NCI-H748 treated with DMSO at 0.1 percent for 48 hours (cell line): ENCODE measurements around the gene IGSF11.
"Not testable (repeated sequence)": the region's sequence is repeated elsewhere in the genome, so short reads cannot be mapped to it uniquely, and the experiment has no call there.

Source experiments
- DNase-seq: peaks from one replicate; lab custom pipeline; 2025; lab: John Stamatoyannopoulos, UW

The IGSF11 gene

GRCh38 chr3:118988198-118989130, 46.2 kb downstream of the IGSF11 start:
- DNase-seq = no peak

DNA sequence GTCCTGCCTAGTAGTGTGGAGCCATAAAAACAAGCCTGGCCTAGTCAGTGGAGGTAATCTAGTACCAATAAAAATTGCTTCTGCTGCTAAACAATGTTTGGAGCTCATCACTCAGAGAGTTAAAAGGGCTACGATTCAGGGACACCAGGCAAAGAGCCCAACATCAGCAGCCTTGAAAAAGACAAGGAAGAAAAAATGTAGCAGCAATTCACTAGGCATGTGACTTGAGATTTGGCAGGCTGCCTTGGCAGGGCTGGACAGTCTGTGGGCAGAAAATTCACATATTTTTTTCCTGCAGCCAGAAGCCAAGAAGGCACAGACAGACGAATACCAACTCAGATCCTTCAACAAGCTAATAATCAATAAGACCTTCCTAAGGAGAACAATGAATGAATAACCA, 47.2 kb downstream of the IGSF11 start:
- DNase-seq = no peak

- DNase-seq = no peak
Observed at GRCh38 chr3:118986734-118987133, 47.9 kb downstream of the IGSF11 start.

- no peak for DNase-seq
Observed at GRCh38 chr3:118984699-118985098, 49.9 kb downstream of the IGSF11 start.

DNA sequence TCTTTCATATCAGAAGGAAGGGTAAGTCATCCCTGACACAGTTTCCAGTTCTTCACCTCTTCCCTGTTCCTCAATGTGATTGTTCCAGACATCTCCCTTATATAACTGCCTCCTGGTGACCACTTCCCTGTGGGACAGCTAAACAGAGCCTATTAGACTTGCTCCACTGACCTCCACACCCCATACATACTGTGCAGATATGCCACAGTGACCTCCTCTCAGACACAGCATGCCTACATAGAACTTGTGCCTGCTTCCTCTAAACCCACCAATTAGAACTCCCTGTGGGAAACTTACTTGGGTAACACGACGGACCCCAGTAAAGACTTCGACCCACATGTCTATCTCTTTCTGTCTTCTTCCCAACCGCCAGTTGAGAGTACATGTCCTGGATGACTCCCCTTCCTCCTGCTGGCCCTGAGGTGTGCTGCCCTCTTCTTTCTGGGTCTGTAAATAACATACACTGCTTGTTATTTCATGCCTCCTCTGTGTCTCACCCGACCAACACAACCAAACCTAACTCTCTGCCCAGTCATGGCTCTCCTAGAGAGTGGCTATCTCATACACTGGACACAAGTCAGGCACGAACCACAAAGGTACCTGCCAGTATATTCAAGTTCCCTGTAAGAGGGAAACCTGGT, 53.0 kb downstream of the IGSF11 start:
- DNase-seq = no peak

DNA sequence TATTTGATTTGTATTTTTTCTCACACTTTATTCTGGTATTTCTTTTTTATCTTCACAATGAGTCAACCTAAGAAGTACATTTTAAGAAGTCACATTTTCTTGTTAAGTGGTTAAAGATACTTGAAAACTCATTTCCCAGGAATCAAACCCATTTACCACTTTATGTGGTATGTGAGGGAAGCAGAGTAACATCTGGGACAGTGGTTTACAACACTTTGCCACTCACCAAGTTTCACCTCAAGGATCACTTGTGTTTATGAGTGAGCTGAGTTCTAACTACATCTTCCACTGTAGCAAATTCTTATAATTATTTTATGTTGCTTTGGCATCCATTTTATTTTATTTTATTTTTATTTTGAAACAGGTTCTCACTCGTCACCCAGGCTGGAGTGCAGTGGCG, 53.8 kb downstream of the IGSF11 start:
- no peak for DNase-seq

DNA sequence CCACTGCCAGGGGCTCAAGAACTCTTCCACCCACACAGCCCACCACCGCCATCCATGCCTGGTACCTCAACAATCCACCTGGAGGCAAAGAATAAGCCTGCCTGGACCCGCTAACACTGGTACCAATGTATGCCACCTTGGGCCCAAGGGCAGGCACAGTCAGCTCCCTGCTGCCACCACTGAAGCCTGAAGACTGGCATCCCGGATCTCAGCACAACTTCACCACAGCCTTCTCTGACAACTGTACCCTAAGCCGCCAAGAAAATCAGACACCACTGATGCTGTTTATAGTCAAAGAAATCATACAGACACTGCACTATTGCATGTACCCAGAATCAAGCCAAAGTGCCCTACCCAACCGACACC, 56.3 kb downstream of the IGSF11 start:
- DNase-seq = no peak

GRCh38 chr3:118977671-118978392, 56.8 kb downstream of the IGSF11 start:
- no peak for DNase-seq

DNA sequence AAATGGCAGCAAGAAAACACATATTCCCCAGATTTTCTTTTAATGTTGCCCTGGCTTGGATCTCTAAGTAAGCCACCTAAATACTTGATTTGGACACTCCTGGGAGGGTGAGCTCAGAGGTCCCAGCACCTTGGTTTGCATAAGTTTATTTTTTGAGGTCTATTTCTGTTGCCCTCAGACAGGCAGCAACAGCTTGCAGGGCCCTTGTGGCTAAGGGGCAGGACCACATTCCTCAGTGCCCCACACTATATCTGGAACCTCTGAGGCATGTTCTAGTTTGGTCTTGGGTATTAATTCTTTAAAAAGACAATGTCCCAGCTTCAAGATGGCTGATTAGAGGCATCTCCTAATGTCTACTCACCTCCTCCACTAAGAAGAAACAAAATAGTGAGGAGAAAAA, 57.5 kb downstream of the IGSF11 start:
- no peak for DNase-seq

DNA sequence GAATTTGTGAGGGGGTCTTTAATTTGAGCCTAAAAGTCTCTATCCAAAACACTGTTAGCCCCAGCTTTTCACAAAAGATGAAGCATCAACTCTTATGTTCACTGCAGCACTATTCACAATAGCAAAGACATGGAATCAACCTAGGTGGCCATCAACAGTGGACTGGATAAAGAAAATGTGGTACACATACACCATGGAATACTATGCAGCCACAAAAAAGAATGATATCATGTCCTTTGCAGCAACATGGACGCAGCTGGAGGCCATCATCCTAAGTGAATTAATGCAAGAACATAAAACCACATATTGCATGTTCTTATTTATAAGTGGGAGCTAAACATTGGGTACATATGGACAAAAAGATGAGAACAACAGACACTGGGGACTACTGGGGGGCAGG, 59.2 kb downstream of the IGSF11 start:
- not testable (repeated sequence) for DNase-seq

- DNase-seq = no peak
Observed at GRCh38 chr3:118974356-118975097, 60.1 kb downstream of the IGSF11 start.

DNA sequence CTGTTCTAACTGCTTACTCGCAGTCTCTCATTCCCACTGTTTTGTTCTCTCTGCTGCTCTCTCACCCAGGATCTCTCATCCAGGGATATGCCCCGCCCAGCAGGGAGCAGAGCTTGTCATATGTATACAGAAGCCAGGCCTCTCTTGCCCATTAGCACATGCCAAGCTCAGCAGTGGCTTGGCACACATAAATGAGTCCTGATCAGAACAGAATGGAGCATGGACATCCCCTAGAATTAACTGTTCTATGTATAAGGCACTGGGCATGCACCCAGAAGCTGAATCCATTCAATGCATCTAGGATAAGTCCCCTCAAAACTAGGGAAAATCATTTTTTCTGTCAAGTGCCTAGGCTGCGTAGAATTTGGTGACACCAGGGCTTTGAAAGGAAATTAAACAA, 61.6 kb downstream of the IGSF11 start:
- no peak for DNase-seq

DNA sequence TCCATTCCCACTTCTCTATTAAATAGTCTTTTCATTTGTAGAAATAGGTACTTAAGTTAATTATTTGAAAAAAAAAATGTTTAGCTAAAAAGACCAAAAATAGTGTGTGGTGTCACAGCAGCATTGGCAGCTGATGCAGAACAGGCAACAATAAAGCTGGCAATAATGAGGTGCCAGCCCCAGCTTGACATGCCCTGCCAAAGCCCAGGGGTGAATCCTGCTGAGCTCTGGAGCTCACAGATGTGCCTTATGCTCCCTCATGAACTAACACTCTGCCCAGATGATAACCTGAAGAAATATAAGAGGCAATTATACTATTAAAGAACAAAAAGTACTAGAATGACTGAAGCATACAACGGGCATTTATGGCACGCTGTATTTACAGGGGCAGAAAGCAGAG, 63.8 kb downstream of the IGSF11 start:
- no peak for DNase-seq

DNA sequence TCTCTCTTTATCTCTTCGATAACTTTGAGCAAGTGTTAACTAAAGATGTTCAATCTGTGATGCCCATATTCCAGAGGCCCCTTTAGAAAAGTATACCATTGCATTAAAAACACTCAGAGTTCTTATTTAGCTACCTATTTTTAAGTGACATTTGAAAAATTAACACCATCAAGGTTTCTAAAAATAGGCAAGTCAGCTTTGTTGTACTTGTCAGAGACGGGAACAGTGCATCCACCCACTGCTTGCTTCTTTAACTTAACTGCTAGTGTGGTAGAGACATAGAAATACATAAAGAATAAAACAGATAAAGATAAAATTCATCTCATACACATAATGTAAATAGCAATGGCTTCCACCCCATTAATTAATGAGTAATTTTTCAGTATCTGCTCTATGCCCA, 66.0 kb downstream of the IGSF11 start:
- DNase-seq = no peak

- no peak for DNase-seq
Observed at GRCh38 chr3:118968111-118968510, 66.5 kb downstream of the IGSF11 start.

- no peak for DNase-seq
Observed at GRCh38 chr3:118966700-118967099, 67.9 kb downstream of the IGSF11 start.

- no peak for DNase-seq
Observed at GRCh38 chr3:118963711-118964110, 70.9 kb downstream of the IGSF11 start.

DNA sequence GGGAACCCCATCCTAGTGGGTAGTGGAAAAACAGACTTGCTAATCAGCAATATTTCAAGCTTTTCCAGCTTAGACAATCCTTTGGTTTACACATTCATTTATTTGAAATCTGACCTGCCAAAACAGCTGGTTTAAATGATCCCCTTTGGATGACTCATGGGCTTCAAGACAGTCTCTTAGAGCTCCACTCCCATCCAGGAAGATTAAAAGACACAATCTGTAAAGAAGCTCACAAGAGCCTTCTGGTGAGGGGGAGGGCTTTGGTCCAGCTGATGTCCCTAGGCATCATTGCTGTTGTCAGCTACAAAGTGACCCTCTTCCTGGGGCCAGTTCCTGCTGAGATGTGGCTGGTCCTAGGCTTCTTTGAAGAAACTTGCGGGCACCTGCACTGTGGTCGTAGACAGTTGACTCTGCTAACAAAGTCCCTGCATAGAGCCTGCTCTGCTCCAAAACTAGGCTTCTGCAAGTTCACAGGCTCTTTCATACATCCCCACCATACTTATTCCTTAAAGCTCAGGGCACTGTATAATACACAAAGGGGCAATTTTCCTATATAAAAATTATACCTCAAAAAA, 73.7 kb downstream of the IGSF11 start:
- no peak for DNase-seq

DNA sequence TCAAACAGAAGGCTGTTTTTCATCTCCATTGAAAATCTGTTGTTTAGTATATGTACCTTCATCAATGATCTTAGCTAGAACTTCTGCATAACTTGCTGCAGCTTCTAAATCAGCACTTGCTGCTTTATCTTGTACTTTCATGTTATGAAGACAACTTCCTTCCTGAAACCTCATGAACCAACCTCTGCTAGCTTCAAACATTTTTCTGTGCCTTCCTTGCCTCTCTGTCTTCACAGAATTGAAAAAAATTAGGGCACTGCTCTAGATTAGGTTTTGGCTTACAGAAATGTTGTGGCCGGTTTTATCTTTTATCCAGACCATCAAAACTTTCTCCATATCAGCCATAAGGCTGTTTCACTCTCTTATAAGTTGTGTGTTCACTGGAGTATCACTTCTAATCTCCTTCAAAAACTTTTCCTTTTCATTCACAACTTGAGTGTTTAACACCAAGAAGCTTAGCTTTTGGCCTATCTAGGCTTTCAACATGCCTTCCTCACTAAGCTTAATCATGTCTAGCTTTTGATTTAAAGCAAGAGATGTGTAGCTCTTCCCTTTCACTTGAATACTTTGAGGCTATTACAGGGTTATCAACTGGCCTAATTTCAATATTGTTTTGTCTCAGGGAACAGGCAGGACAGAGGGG, 78.6 kb downstream of the IGSF11 start:
- no peak for DNase-seq

DNA sequence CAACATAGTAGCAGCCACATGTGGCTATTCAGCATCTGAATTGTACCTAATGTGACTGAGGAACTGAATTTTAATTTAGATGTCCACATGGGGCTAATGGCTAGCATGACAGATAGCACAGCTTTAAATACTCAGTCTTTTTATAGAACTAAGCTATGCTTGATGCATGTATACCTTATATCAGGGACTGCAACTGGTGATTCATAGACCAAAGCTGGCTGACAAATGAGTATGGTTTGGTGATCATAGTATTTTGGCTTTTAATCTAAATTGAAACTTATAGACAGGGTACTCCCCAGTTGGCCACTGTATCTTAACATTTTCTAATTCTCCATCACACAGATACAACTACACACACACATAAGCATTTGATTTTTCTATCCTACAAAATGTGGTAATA, 83.6 kb downstream of the IGSF11 start:
- DNase-seq = no peak

DNA sequence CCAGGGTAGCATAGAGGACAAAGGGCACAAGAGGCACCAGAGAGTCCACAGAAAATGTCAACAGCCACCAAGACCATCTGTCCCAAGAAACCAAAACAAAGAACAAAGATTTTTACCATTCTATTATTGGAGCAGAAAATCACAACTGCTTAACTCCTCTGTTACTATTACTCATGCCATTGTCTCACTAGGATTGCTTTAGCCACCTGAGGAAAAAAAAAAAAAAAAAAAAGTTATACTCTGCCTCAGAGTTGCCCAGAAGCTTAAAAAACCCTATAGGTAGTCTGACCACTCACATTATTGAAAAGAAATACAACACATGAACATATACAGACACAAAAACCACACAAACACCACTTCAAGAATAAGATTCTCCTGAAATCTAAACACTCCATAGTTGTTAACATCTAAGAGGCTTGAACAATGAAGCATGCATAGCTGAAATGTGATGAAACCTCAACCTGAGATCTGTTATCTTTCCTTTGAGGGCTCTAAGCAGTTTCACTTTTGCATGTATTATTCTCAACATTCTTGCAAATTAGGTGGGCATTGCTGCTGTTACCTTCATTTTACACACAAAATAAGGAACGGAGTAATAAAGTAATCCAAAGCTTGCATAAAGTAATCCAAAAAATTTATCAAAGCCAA, 85.4 kb downstream of the IGSF11 start:
- no peak for DNase-seq
